HG02588 (cell line): ENCODE results near the gene GALNT9.

ENCODE experiments used
- ATAC-seq: cut with Tn5 transposase; IDR thresholded peaks from one replicate; pipeline ENCODE4 v1.9.1; 2021; ENCODE audit warnings: mild to moderate bottlenecking, moderate library complexity; ENCODE audit not compliant: unreplicated experiment

Gene GALNT9

DNA sequence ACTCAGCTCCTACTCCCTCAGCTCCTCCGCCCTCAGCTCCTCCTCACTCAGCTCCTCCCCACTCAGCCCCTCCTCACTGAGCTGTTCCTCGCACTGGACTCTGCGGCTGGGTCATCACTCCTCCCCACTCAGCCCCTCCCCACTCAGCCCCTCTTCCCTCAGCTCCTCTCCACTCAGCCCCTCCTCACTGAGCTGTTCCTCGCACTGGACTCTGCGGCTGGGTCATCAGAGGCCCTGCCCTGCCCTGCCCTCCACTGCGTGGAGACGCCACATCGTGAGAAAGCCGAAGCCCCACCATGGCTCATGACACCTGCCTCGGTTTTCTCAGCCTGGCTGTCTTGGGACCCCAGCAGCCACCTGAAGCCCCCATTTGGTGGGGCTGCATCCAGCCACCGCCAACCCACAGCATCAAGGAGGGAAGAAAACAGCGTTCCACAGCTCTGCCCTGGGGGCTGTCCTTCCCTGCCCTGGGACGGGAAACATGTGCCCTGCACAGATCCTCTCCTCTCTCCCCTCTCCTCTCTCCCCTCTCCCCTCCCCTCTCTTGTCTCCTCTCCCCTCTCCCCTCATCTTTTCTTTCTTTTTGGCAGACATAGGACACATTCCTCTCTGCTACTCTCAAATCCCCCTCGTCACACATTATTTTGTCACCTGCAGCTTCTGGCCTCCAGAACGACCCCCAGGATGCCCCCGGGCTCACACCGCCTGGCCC is 167.4 kb downstream of the GALNT9 start:
- ATAC-seq: no peak

DNA sequence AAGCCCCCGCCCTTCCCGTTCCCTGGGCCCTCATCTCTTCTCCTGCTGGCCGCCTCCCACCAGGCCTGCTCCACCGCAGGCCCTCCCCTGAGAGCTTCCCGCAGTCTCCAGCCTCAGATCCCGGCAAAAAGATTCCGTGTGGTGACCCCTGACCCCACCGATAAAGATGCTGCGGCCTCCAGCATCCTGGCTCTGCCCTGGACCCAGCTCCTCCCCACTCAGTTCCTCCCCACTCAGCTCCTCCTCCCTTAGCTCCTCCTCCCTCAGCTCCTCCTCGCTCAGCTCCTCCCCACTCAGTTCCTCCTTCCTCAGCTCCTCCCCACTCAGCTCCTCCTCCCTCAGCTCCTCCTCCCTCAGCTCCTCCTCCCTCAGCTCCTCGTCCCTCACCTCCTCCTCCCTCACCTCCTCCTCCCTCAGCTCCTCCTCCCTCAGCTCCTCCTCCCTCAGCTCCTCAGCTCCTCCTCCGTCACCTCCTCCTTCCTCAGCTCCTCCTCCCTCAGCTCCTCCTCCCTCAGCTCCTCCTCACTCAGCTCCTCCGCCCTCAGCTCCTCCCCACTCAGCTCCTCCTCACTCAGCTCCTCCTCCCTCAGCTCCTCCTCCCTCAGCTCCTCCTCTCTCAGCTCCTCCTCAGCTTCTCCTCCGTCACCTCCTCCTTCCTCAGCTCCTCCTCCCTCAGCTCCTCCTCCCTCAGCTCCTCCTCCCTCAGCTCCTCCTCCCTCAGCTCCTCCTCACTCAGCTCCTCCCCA is 168.2 kb downstream of the GALNT9 start:
- ATAC-seq: no peak

DNA sequence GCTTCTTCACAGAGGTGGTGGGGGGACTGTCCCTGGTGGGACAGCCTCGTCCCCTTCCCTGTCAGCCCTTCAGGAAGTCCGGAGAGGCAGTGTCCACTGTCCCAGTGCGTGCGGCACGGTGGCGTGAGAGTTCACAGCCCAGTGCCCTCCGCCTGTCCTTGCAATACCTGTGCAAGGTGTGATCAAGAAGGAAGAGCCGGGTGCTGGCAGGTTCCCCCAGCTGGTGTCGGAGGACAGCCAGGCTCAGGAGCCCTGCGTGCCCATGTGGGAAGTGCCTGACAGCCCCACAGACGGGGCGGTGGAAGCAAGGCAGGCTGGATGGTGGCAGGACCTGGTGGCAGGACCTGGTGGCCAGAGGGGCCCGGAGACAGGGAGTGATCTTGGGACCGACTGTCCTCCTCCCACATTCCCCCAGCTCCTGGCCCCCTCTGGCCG is 168.8 kb downstream of the GALNT9 start:
- no peak for ATAC-seq

DNA sequence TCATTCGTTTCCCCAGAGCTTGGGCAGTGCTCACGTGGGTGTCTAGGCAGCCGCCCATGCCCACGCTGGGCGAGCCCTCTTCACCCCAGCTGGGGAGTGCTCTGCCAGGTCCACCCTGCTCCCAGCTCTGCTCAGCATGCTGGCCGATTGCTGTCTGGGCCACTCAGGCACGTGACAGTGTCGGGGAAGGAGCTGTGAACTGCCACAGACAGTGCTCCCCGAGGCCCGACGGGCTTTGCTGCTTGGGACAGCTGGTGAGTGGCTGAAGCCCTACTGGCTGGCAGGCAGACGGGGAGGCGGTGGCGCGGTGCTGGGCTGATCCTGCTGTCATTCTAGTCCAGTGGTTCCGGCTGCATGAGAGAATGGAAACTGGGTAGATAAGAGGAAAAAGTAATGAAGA is 169.4 kb downstream of the GALNT9 start:
- no peak for ATAC-seq

DNA sequence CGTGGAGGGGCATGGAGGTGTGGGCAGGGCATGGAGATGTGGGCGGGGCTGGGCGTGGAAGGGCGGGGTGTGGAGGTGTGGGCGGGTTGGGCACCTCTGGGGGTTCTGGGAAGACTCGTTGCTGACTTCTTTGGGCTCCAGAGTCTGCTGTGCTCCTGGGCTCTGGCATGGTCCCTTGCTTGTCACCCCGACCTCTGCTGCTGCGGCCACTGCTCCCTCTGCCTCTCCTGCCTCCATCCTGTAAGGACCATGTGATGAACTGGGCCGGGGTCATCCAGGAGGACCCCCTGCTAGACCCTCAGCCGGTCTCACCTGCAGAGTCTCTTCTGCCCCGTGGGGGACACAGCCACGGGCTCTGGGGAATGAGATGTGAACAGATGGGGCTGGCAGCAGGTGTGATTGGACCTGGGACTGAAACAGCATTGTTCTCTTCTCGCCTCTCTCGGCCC is 169.8 kb downstream of the GALNT9 start:
- no peak for ATAC-seq

DNA sequence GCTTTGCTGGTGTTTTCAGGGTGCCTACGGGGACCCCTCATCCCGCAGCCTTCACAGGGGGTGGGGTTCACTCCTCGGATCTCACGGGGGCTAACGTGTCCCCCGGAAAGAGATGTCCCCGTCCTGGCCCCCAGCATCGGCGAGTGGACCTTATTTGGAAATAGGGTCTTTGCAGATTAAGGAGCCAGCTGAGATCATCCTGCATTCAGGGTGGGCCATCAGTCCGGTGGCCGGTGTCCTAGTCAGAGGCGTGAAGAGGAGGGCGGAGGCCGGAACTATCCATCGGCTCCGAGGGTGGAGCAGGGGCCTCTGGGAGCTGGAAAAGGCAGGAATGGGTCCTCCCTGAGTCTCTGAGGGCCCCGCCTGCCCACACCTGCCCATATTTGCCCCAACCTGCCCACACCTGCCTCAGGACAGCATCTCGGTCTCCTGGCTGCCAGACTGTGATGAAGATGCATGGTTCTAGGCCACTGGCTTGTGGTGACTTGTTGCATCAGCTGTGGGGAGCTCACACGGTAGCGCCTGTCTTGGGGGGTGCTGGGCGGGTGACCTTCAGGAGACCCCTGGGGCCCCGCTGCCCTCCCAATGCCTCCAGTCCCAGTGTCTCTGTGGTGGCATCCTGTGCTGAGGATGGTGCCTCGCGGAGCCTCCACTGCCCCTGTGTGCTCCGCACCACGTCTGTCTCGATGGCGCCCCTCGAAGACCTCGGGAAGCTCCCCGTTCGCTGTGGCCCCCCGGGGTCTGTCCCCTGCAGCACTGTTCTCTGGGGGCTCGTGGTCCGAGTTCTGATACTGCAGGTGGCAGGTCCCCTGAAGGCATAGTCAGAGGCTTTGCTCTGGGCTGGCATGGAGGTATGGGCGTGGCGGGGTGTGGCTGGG is 170.5 kb downstream of the GALNT9 start:
- no peak for ATAC-seq

DNA sequence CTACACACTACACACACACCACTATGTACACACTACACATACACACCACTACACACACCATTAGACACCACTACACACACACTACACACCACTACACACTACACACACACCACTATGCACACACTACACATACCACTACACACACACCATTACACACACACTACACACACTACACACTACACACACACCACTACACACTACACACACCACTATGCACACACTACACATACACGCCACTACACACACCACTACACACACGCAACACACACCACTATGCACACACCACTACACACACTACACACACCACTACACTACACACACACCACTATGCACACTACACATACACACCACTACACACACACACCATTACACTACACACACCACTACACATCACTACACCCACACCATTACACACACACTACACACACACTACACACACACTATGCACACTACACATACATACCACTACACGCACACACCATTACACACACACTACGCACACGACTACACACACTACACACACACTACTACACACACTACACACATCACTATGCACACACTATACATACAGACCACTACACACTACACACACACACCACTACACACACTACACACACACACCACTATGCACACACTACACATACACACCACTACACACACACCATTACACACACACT is 171.5 kb downstream of the GALNT9 start:
- ATAC-seq: no peak

DNA sequence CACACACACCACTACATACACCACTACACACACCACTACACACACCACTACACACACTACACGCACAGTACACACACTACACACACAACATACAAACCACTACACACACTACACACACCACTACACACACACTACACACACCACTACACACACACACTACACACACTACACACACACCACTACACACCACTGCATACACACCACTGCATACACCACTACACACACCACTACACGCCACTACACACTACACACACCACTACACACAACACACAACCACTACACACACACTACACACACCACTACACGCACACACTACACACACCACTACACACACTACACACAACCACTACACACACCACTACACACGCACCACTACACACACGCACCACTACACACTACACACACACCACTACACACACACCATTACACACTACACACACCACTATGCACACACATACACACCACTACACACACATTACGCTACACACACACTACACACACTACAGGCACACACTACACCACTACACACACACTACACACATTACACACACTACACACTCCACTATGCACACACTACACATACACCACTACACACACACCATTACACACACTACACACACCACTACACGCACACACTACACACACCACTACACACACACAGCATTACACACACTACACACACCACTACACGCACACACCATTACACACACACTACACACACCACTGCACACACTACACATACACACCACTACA is 172.6 kb downstream of the GALNT9 start:
- no peak for ATAC-seq

DNA sequence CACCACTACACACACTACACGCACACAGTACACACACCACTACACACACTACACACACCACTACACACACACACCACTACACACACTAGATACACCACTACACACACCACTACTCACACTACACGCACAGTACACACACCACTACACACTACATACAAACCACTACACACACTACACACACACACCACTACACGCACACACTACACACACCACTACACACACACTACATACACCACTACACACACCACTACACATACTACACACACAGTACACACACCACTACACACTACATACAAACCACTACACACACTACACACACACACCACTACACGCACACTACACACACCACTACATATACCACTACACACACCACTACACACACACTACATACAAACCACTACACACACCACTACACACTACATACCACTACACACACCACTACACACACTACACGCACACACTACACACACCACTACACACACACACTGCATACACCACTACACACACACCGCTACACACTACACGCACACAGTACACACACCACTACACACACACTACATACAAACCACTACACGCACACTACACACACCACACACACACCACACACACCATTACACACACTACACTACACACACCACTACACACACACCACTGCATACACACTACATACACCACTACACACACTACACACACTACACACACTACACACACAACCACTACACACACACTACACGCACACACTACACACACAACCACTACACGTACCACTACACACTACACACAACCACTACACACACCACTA is 173.4 kb downstream of the GALNT9 start:
- no peak for ATAC-seq

DNA sequence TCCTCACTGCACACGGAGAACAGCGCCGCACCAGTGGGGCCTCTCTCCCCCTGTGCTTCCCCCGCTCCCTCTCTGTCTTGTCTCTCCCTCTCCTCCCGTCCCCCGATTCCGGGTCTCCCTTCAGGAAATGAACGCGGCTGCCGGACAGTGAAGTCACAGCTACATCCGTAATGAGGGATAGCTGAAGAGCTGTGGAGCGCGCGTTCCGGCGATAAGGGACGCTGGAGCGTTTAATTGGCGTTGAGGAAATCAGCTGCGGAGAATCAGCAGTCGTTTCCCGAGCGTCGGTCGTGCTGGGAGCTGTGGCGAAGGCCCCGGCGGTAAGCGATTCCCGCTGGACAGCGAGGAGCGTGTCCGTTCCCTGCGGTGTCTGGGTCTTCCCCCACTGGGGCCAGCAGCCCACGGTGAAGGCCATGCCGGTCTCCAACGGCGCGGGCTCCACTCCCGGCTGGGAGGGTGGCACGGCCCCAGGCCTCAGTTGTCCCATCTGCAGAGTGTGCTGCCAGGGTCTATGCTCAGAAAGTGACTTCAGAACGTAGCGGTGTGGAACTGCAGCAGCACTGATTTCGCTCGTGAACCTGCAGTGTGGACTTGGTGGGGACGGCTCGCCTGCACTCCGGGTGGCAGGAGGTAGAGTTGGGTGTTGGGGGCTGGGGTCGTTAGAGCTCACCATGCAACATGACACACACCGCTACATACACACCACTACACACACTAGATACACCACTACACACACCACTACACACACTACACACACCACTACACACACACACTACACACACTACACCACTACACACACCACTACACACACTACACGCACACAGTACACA is 174.2 kb downstream of the GALNT9 start:
- ATAC-seq: no peak

DNA sequence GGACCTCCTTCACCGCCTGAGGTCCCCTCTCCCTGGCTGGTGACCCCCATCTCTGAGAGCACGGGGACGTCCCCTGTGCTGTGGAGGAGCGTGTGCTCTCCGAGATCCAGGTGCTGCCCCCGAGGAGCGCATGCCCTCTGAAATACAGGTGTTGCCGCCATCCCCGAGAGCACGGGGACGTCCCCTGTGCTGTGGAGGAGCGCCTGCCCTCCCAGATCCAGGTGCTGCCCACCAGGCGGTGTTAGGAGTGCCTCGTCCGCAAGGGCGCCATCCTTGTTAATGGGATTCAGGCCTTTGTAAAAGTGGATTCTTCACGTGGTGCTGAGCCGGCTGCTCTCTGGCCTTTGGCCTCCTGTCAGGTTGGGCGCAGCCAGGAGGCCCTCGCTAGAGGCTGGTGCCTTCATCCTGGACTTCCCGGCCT is 175.0 kb downstream of the GALNT9 start:
- ATAC-seq: no peak

DNA sequence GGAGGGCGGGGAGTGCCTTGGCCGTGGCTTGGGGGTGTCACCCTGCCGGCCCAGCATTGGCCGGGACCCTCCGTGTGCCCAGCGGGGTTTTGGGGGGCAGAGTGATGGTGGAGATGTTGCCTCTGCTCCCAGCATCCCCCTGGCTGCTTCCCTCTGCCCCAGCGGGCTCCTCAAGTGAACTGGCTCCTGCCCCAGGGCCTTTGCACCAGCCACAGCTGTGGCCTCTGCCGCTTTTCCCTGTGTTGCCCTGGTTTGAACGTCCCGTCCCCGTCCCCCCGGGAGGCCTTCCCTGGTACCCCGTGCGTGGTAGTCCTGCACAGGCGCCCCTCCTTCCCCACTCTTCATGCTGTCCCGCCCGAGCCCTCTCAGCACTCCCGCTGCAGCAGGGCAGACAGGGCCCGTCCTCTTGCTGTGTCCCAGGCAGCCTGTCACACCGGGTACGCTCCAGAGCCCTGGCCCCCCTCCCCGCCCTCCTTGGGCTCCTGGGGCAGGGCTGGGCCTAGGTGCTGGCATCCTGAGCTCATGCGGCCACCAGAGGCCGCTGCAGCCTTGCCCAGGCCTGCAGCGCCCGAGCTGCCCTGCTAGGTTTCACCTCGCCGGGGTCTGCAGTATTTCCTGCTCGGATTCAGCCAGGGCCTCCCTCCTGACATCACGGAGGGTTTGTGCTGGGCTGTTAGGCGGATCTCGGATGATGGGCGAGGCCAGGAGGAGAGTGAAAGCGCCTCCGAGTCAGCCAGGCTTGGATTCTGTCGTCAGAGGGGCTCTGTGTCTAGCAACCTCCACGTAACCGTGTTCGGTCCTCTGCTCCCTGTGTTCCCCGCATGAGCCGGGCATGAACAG is 175.7 kb downstream of the GALNT9 start:
- ATAC-seq: no peak

DNA sequence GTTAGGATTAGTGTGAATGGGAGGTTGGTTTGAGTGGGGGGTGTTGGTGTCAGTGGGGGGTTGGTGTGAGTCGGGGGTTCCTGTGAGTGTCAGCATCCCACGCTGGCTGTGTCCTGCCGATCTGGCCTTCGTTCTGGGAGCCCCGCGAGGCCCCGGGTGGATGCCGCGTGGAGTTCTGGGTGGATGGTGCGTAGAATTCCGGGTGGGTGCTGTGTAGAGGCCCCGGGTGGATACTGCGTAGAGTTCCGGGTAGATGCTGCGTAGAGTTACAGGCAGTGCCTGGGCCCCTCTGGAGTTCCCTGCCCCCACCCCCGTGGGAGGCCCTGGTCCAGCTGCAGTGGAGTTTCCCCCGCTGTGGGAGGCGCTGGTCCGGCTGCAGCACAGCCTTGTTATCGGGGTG is 176.4 kb downstream of the GALNT9 start:
- no peak for ATAC-seq

DNA sequence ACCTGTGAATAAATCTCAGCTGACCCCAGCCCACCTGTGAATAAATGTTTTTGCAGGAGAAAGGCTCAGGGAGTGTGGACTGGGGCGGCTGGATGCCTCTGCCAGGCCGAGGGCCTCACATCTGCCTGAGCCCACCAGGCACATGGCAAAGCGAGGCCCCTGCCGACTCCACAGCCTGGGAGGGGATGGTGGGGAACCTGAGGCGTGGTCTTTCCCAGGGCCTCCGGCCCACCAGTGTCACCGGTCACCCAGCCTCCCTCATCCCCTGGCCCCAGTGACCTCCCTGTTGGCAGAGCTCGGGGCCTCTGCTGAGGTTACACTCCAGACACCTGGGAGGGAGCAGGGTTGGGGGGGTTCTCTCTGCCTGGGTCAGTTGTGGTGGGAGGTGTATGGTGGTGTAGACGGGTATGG is 177.0 kb downstream of the GALNT9 start:
- ATAC-seq: no peak

DNA sequence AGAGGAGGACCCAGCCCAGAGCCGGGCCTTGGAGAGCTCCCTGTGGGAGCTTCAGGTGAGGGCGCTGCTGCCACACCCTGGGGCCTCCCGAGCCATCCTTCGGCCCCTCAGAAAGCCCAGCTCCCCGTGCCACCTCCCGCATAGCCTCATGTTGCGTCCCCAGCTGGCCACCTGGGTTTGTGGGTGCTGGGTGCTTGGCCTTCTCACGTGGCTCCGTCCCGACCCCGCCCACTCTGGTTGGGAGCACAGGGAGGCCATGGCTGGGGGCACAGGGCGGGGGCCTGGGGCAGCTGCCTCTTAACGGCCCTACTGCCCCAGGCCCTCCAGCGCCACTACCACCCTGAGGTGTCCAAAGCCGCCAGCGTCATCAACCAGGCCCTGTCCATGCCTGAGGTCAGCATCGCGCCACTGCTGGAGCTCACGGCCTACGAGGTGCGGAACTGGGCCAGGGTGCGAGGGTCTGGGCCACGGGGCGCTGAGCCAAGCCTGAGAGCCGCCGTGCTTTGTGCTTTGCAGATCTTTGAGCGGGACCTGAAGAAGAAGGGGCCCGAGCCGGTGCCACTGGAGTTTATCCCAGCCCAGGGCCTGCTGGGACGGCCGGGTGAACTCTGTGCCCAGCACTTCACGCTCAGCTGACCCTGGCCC is 177.5 kb downstream of the GALNT9 start:
- no peak for ATAC-seq

DNA sequence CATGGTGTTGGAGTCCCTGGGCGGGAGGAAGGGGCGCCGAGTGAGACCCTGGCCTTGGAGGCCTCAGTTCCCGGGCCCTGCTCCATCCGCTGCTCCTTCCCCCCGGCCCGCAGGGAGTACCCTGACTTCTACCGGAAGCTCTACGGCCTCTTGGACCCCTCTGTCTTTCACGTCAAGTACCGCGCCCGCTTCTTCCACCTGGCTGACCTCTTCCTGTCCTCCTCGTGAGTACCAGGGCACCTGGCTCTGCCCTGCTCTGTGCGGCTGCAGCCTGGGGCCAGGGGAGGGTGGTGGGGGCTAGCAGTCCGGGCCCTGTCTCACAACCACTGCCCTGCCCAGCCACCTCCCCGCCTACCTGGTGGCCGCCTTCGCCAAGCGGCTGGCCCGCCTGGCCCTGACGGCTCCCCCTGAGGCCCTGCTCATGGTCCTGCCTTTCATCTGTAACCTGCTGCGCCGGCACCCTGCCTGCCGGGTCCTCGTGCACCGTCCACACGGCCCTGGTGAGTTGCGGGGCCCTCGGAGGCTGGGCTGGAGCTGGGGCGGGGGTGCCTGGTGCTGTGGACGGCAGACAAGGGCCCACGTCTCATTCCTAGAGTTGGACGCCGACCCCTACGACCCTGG is 178.1 kb downstream of the GALNT9 start:
- no peak for ATAC-seq

DNA sequence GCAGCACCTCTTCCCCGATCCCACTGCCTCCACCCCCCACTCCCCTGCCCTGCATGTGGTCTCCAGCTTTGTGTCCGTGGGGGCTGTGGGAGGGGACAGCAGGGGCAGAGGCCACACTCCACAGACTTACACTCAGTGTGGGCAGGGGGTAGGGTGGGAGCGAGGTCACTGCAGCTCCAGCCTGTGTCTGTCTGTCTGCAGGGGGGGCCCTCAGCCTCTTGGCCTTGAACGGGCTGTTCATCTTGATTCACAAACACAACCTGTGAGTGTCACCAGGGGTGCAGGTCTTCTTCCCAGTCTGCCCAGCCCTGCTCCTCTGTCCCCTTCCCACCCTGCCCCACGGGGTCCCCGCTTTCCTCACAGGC is 178.6 kb downstream of the GALNT9 start:
- no peak for ATAC-seq
